Lower leg skin (tissue), 3 donors: Measurements from ENCODE around the gene EML6.

Experiments used
- CTCF ChIP-seq, 3 donors: fragments of 450-650 bp; IDR thresholded peaks; one replicate each; pipeline ENCODE4 v1.5.1; 2016; ENCODE audit warnings: antibody characterized with exemption in 3 of 3, mild to moderate bottlenecking in 3 of 3, moderate library complexity in 2 of 3
- POLR2A ChIP-seq, 2 donors: fragments of 450-650 bp; IDR thresholded peaks; one replicate each; pipeline ENCODE4 v1.6.1; 2016 to 2017; ENCODE audit warnings: antibody characterized with exemption in 2 of 2, mild to moderate bottlenecking in 1 of 2, moderate library complexity in 1 of 2

GRCh38 chr2:54876764-54877163, 153.3 kb downstream of the EML6 start:
- TF ChIP-seq POLR2A (IDR thresholded peaks at IDR 0.05), result no peak
- TF ChIP-seq CTCF (IDR thresholded peaks at IDR 0.05), result no peak
